Osteoblast (primary cell): ENCODE data around the gene PLLP. TPM values are rescaled to one million over a fixed set of nuclear protein-coding genes. Genes with fewer than 3 reads are reported as not detected.

Experiments used
- DNase-seq: peaks from one replicate; pipeline ENCODE4 v3.0.0; 2011; ENCODE audit warnings: low spot score, mixed read lengths; ENCODE audit not compliant: insufficient read length; ENCODE audit errors: missing footprints
- H2AFZ ChIP-seq: 2 replicates; pipeline ENCODE4 v1.6.0; 2011; ENCODE audit warnings: mild to moderate bottlenecking, low read length
- H3K27ac ChIP-seq: 2 replicates; pipeline ENCODE4 v1.5.1; 2011; ENCODE audit warnings: mild to moderate bottlenecking, low read depth, low read length, moderate library complexity
- H3K27me3 ChIP-seq: 2 replicates; pipeline ENCODE4 v1.6.0; 2012; ENCODE audit warnings: mild to moderate bottlenecking, control low read depth, inconsistent platforms, low read length, moderate library complexity; ENCODE audit not compliant: insufficient read depth
- H3K36me3 ChIP-seq: 2 replicates; pipeline ENCODE4 v1.5.1; 2011; ENCODE audit warnings: mild to moderate bottlenecking, low read length, control low read depth, moderate library complexity; ENCODE audit not compliant: insufficient read depth
- H3K4me1 ChIP-seq: 2 replicates; pipeline ENCODE4 v1.5.1; 2011; ENCODE audit warnings: mild to moderate bottlenecking, low read length, control low read depth, moderate library complexity; ENCODE audit not compliant: insufficient read depth
- H3K4me2 ChIP-seq: 2 replicates; pipeline ENCODE4 v1.6.0; 2011; ENCODE audit warnings: mild to moderate bottlenecking, low read length; ENCODE audit not compliant: insufficient read depth
- H3K4me3 ChIP-seq: fragments of 200-600 bp; sonication (generic); 3 replicates; pipeline ENCODE4 v1.5.1; 2012; ENCODE audit warnings: mild to moderate bottlenecking, low read length, inconsistent platforms; ENCODE audit not compliant: insufficient read depth
- H3K79me2 ChIP-seq: 2 replicates; pipeline ENCODE4 v1.6.0; 2012; ENCODE audit warnings: mild to moderate bottlenecking, low read length, control low read depth, inconsistent platforms; ENCODE audit not compliant: insufficient read depth
- H3K9me3 ChIP-seq: 2 replicates; pipeline ENCODE4 v1.5.1; 2011; ENCODE audit warnings: low read depth, low read length, control low read depth
- H4K20me1 ChIP-seq: 2 replicates; pipeline ENCODE4 v1.6.0; 2012; ENCODE audit warnings: mild to moderate bottlenecking, low read length, control low read depth; ENCODE audit not compliant: insufficient read depth
- total RNA-seq: library from RNA; depleted of rRNA; stranded (reverse); fragments of >200 nt; gene quantifications from 2 replicates; pipeline ENCODE4 v1.2.3, GENCODE V29; 2012
- TF ChIP-seq, protein P1 (sequence below): IDR thresholded peaks from 2 replicates; pipeline ENCODE4 v1.5.1; 2011; ENCODE audit warnings: mild to moderate bottlenecking, low read depth, low read length, moderate library complexity; ENCODE audit errors: extremely low read depth

PLLP gene
- total RNA-seq, 1 donor = under 0.01 TPM

DNA sequence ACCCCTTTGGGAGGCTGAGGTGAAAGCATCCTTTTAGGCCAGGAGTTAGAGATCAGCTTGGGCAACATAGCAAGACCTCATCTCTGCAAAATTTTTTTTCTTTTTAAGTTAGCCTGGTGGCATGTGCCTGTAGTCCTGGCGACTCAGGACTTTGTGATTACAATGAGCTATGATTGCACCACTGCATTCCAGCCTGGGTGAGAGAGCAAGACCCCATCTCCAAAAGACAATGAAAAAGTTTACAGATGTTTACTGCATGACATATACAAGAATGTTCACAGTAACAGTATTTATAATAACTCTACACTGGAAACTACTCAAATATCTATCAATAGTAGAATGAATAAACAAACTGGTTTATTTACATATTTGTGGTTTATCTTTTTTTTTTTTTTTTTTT, 41.0 kb upstream of the PLLP start:
- no peak overlapping the region for H2AFZ ChIP-seq
- TF ChIP-seq, protein P1, sequence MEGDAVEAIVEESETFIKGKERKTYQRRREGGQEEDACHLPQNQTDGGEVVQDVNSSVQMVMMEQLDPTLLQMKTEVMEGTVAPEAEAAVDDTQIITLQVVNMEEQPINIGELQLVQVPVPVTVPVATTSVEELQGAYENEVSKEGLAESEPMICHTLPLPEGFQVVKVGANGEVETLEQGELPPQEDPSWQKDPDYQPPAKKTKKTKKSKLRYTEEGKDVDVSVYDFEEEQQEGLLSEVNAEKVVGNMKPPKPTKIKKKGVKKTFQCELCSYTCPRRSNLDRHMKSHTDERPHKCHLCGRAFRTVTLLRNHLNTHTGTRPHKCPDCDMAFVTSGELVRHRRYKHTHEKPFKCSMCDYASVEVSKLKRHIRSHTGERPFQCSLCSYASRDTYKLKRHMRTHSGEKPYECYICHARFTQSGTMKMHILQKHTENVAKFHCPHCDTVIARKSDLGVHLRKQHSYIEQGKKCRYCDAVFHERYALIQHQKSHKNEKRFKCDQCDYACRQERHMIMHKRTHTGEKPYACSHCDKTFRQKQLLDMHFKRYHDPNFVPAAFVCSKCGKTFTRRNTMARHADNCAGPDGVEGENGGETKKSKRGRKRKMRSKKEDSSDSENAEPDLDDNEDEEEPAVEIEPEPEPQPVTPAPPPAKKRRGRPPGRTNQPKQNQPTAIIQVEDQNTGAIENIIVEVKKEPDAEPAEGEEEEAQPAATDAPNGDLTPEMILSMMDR = no peak
- no peaks in the 10 kb centered on the region for H4K20me1 ChIP-seq
- H3K4me1 ChIP-seq = no peaks in the 10 kb centered on the region
- no peaks in the 10 kb centered on the region for H3K79me2 ChIP-seq
- no peak for DNase-seq
- H3K27me3 ChIP-seq = no peaks in the 10 kb centered on the region
- H3K36me3 ChIP-seq = no peaks in the 10 kb centered on the region
- H3K27ac ChIP-seq = no peak overlapping the region
- no peak overlapping the region for H3K4me3 ChIP-seq
- no peaks in the 10 kb centered on the region for H3K9me3 ChIP-seq
- no peak overlapping the region for H3K4me2 ChIP-seq

DNA sequence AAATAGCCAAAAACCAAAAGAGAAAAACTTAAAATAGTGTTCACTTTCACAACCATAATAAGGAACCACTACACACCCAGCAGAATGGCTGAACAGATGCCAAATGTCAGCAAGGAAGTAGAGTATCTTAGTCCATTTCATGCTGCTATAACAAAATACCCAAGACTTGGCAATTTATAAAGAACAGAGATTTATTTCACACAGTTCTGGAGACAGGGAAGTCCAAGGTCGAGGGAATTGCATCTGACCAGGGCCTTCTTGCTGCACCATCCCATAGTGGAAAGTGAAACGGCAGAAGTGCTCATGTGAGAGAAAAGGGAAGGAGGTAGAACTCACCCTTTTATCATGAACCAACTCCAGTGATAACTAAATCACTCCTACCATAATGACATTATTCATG, 40.3 kb upstream of the PLLP start:
- Histone ChIP-seq H4K20me1 (no peaks in the 10 kb centered on the region), H3K4me2 (no peak overlapping the region), H2AFZ (no peak overlapping the region), H3K9me3 (no peaks in the 10 kb centered on the region), H3K27me3 (no peaks in the 10 kb centered on the region), H3K79me2 (no peaks in the 10 kb centered on the region), H3K27ac (no peak overlapping the region), H3K36me3 (no peaks in the 10 kb centered on the region), H3K4me3 (no peak overlapping the region), H3K4me1 (no peaks in the 10 kb centered on the region)
- TF ChIP-seq, protein P1 = no peak
- DNase-seq = no peak

DNA sequence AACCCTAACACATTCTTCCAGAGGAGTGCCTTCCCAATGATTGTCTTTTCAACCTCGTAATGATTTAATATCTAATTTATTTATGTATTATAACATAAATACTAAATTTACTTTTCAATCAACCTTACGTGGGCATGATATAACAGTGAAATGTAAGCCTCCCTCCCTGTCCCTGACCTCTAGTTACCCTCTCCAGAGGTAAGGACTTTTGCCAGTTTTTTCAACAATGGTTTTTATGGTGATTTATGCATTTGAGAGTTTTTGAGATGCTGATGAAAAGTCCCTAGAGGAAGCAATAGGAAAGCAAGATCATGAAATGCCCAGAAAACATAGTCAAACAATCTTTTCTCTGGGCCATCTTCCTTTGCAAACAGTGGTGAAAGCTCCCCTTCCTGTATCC, 35.2 kb upstream of the PLLP start:
- Histone ChIP-seq H3K79me2 (no peaks in the 10 kb centered on the region), H3K4me3 (no peak overlapping the region), H3K27me3 (no peaks in the 10 kb centered on the region), H3K4me2 (no peak overlapping the region), H2AFZ (no peak overlapping the region), H3K27ac (no peak overlapping the region), H4K20me1 (no peaks in the 10 kb centered on the region), H3K9me3 (no peaks in the 10 kb centered on the region), H3K4me1 (peaks cover 8% of the 10 kb centered on the region), H3K36me3 (no peaks in the 10 kb centered on the region)
- TF ChIP-seq, protein P1 = no peak
- DNase-seq = peak; percentile 63

DNA sequence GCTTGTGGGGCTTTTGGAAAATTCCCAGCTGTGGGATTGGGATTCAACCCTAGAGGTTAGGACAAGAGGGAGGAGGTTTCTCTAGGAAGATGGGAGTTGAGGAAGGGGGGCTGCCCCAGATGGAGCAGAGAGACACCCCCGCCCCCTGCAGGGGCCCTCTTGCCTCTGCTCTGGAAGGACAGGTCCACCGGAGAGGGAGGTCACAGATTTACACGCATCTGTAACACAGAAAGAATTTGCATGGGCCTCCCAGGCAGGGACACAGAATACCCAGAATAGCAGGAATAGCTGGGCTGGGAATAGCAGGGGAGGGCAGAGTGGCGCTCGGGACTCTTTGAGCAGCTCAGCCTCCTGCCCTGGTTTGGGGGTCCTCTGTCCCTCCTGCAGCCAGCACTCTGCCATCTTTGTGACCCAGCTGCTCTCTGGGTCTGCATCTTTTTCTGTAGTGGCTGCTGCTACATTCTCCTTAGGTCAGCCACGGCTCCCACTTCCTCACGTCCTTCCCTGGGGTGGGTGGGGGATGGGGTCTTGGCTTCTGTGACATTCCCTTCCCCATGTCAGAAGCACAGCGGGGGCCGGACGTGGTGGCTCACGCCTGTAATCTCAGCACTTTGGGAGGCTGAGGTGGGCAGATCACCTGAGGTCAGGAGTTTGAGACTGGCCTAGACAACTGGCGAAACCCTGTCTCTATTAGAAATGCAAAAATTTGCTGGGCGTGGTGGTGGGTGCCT, 33.9 kb upstream of the PLLP start:
- Histone ChIP-seq H2AFZ (no peak overlapping the region), H3K36me3 (no peaks in the 10 kb centered on the region), H3K4me3 (no peak overlapping the region), H3K27me3 (no peaks in the 10 kb centered on the region), H3K27ac (no peak overlapping the region), H3K4me2 (no peak overlapping the region), H4K20me1 (no peaks in the 10 kb centered on the region), H3K9me3 (no peaks in the 10 kb centered on the region), H3K79me2 (no peaks in the 10 kb centered on the region), H3K4me1 (peaks cover 10% of the 10 kb centered on the region)
- DNase-seq = peak; percentile 13
- TF ChIP-seq, protein P1 = no peak
